Suprapubic skin (tissue), 4 donors: Measurements from ENCODE around the gene ALDH16A1.

Experiments used
- POLR2A ChIP-seq, 2 donors: fragments of 450-650 bp; IDR thresholded peaks; one replicate each; pipeline ENCODE4 v1.6.1; 2017; ENCODE audit warnings: antibody characterized with exemption in 2 of 2, mild to moderate bottlenecking in 2 of 2, moderate library complexity in 2 of 2
- POLR2AphosphoS5 ChIP-seq, 3 donors: sonication (generic); formaldehyde crosslinking; IDR thresholded peaks; one replicate each; pipeline ENCODE4 v1.6.1; 2017; ENCODE audit warnings: antibody characterized with exemption in 3 of 3
- TF ChIP-seq, protein P1 (sequence below), 2 donors: fragments of 200-600 bp in 1 of 2; fragments of 450-650 bp in 1 of 2; sonication (generic) in 1 of 2; IDR thresholded peaks; one replicate each; pipeline ENCODE4 v1.5.1; 2016 to 2019; ENCODE audit warnings: antibody characterized with exemption in 2 of 2, mild to moderate bottlenecking in 1 of 2, moderate library complexity in 1 of 2

DNA sequence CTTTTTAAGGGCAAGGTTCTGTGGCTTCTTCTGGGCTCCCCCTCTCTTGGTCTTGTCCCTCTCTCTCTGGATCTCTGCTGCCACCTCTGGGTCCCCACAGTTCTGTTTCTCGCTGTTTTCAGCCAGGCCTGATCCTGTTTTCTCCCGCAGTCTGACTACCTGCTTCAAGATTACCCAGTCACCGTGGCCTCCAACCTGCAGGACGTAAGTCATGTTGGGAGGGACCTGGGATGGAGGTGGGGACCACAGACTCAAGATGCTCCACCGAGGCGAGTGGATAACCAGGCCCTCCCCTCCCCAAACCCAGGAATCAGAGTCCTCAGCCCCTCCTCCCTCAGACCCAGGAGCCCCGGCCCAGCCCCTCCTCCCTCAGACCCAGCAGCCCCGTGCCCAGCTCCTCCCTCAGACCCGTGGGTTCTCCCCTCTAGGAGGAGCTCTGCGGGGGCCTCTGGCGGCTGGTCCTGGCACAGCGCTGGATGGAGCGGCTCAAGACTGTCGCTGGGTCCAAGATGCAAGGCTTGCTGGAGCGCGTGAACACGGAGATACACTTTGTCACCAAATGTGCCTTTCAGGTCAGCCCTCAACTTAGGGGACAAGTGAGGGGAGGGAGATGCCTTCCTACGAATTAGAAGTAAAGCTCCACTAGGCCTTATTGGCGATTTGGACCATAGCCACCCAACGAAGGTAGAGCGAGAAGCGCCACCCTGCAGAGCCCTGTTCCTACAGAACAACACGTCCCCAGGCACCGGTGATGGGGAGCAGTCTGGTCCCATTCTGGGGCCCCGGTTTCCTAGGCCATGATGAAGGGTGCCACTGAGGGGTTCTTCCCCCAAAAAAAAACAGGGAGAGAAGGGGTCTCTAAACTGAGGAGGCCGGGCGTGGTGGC lies 23.2 kb downstream of the ALDH16A1 start:
- TF ChIP-seq POLR2A (IDR thresholded peaks at IDR 0.05) (no peak), POLR2AphosphoS5 (IDR thresholded peaks at IDR 0.05) (no peak)
- TF ChIP-seq, protein P1, sequence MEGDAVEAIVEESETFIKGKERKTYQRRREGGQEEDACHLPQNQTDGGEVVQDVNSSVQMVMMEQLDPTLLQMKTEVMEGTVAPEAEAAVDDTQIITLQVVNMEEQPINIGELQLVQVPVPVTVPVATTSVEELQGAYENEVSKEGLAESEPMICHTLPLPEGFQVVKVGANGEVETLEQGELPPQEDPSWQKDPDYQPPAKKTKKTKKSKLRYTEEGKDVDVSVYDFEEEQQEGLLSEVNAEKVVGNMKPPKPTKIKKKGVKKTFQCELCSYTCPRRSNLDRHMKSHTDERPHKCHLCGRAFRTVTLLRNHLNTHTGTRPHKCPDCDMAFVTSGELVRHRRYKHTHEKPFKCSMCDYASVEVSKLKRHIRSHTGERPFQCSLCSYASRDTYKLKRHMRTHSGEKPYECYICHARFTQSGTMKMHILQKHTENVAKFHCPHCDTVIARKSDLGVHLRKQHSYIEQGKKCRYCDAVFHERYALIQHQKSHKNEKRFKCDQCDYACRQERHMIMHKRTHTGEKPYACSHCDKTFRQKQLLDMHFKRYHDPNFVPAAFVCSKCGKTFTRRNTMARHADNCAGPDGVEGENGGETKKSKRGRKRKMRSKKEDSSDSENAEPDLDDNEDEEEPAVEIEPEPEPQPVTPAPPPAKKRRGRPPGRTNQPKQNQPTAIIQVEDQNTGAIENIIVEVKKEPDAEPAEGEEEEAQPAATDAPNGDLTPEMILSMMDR (IDR thresholded peaks at IDR 0.05), result peak; percentile 13 to 46
